HL-60/S4 (cell line): ENCODE measurements around the gene SLC26A9.

Experiments used
- in situ Hi-C: fragments of 300-500 bp; cut with MboI; formaldehyde crosslinking; loops from 2 replicates; pipeline ENCODE4 v1.14.3; 2022; ENCODE audit warnings: low sequenced_read_pairs

The SLC26A9 gene

GRCh38 chr1:205949753-205950152 is 6.5 kb upstream of the SLC26A9 start:
- in situ Hi-C loops, result no loop called here

- in situ Hi-C loops, result no loop called here
These were observed 5.6 kb upstream of the SLC26A9 start for GRCh38 chr1:205948886-205949285.

GRCh38 chr1:205948039-205948438 is 4.8 kb upstream of the SLC26A9 start:
- in situ Hi-C loops, result no loop called here

GRCh38 chr1:205947024-205947423 is 3.8 kb upstream of the SLC26A9 start:
- in situ Hi-C loops, result no loop called here

- in situ Hi-C loops, result no loop called here
These were observed 1.8 kb upstream of the SLC26A9 start for GRCh38 chr1:205945069-205945468.

GRCh38 chr1:205944525-205944924 is 1.3 kb upstream of the SLC26A9 start:
- in situ Hi-C loops, result no loop called here

GRCh38 chr1:205942631-205943159 is 561 bp downstream of the SLC26A9 start:
- in situ Hi-C loops, result no loop called here

GRCh38 chr1:205940710-205941109 is 2.5 kb downstream of the SLC26A9 start:
- in situ Hi-C loops, result no loop called here

GRCh38 chr1:205939690-205940330 is 3.4 kb downstream of the SLC26A9 start:
- in situ Hi-C loops, result no loop called here

GRCh38 chr1:205938682-205939081 is 4.6 kb downstream of the SLC26A9 start:
- in situ Hi-C loops, result no loop called here

GRCh38 chr1:205936846-205937586 is 6.2 kb downstream of the SLC26A9 start:
- in situ Hi-C loops, result no loop called here

GRCh38 chr1:205936311-205936710 is 6.9 kb downstream of the SLC26A9 start:
- in situ Hi-C loops, result no loop called here

- in situ Hi-C loops, result no loop called here
These were observed 7.4 kb downstream of the SLC26A9 start for GRCh38 chr1:205935869-205936268.

- in situ Hi-C loops, result no loop called here
These were observed 8.5 kb downstream of the SLC26A9 start for GRCh38 chr1:205934788-205935187.

GRCh38 chr1:205933671-205934618 is 9.3 kb downstream of the SLC26A9 start:
- in situ Hi-C loops, result no loop called here

GRCh38 chr1:205932776-205933175 is 10.5 kb downstream of the SLC26A9 start:
- in situ Hi-C loops, result no loop called here

GRCh38 chr1:205930799-205931281 is 12.4 kb downstream of the SLC26A9 start:
- in situ Hi-C loops, result no loop called here

- in situ Hi-C loops, result no loop called here
These were observed 13.1 kb downstream of the SLC26A9 start for GRCh38 chr1:205930195-205930577.

- in situ Hi-C loops, result loop anchor here (5.0 kb wide), 1 partner anchor 33 kb away; no protein-coding TSS in a partner anchor
These were observed 13.6 kb downstream of the SLC26A9 start for GRCh38 chr1:205929496-205930194.

- in situ Hi-C loops, result loop anchor here (5.0 kb wide), 1 partner anchor 34 kb away; no protein-coding TSS in a partner anchor
These were observed 14.9 kb downstream of the SLC26A9 start for GRCh38 chr1:205928317-205928716.
